Erythroblast (primary cell): Measurements from ENCODE around the gene OR4F15.

Experiments used
- GATA1 ChIP-seq: IDR thresholded peaks from 2 replicates; pipeline ENCODE4 v1.6.1; 2011; ENCODE audit warnings: low read depth, mild to moderate bottlenecking, control low read depth, low read length, moderate library complexity
- POLR2A ChIP-seq: IDR thresholded peaks from 2 replicates; pipeline ENCODE4 v1.6.1; 2011; ENCODE audit warnings: mild to moderate bottlenecking, low read length

DNA sequence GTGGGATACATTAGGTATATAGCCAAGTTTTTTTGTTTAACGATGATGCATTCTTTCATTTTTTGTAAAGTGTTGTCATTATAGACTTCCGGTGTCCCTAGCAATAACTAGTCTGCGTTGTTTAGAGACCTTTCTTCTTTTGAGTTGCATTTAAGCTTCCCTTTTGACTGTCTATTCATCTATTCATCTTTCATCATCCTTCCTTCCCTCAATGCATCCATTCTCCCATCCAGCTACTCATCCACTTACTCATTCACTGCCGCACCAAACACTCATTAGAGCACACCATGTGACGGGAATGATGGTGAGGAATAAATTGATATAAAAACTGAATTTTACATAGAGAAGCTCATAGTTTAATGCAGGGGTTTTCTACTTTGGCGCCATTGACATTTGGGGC is 32.9 kb downstream of the OR4F15 start:
- no peak for TF ChIP-seq POLR2A
- no peak for TF ChIP-seq GATA1
